Measurements from ENCODE around the gene CDKN2B-AS1. TPM values are rescaled to one million over a fixed set of nuclear protein-coding genes. Genes with fewer than 3 reads are reported as not detected.

CDKN2B-AS1 gene
- total RNA-seq, 6 experiments from 2014 or later = 0.61 to 1.5 (median 1.2) TPM

DNA sequence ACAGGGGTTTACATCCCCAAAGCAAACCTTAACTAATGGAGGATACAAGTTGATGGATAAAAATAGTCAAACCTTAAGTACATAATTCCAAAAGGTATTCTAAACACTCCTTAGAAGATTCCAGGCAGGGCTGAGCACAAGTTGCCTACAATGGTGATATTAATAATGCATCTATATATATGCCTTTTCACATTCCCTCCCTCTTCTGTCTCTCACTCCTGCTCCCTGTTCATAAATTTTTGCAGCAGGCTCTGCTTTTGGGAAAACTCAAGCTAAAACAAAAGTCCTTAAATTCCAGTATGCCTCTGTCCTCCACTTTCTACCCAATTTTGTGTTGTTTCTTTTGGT lies 153.9 kb downstream of the CDKN2B-AS1 start:
- DNase-seq = no peak
- TF ChIP-seq, protein P1, sequence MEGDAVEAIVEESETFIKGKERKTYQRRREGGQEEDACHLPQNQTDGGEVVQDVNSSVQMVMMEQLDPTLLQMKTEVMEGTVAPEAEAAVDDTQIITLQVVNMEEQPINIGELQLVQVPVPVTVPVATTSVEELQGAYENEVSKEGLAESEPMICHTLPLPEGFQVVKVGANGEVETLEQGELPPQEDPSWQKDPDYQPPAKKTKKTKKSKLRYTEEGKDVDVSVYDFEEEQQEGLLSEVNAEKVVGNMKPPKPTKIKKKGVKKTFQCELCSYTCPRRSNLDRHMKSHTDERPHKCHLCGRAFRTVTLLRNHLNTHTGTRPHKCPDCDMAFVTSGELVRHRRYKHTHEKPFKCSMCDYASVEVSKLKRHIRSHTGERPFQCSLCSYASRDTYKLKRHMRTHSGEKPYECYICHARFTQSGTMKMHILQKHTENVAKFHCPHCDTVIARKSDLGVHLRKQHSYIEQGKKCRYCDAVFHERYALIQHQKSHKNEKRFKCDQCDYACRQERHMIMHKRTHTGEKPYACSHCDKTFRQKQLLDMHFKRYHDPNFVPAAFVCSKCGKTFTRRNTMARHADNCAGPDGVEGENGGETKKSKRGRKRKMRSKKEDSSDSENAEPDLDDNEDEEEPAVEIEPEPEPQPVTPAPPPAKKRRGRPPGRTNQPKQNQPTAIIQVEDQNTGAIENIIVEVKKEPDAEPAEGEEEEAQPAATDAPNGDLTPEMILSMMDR (IDR thresholded peaks at IDR 0.05) = no peak
- Mint-ChIP-seq H3K9me3 (no peaks in the 10 kb centered on the region), H3K27me3 (ENCODE audit: insufficient read depth) (no peaks in the 10 kb centered on the region), H3K4me3 (no peak overlapping the region), H3K36me3 (ENCODE audit: low read depth) (no peaks in the 10 kb centered on the region), H3K27ac (0 out of 2 replicates have a peak overlapping the region, but pooled peaks have one; percentile 38), H3K4me1 (ENCODE audit: low read depth) (peaks cover 50% of the 10 kb centered on the region)

GRCh38 chr9:22148876-22149637 lies 154.5 kb downstream of the CDKN2B-AS1 start:
- Mint-ChIP-seq H3K27me3 (ENCODE audit: insufficient read depth) (no peaks in the 10 kb centered on the region), H3K4me1 (ENCODE audit: low read depth) (peaks cover 47% of the 10 kb centered on the region), H3K4me3 (no peak overlapping the region)

DNA sequence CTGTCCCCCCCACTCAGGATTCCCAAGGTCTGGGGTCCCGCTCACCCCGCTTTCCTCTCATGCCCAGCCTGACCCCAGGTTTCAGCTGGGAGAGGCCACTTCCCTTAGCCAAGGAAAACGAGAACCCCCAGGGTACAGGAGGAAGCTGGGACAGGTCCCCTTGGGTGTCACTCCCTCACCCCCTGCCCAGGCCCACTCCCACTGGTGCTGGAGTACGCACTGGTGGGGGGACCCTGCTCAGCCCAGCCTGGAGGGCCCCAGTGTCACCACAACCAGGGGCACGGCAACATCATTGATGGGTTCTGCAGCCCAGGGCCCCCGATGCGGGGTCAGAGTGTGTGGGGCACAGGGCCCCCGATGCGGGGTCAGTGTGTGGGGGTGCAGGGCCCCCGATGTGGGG lies 159.5 kb downstream of the CDKN2B-AS1 start:
- H3K4me1 Mint-ChIP-seq (ENCODE audit: low read depth) = peaks cover 46% of the 10 kb centered on the region
- no peaks in the 10 kb centered on the region for H3K27me3 Mint-ChIP-seq (ENCODE audit: insufficient read depth)
- H3K4me3 Mint-ChIP-seq = no peak overlapping the region
- no peak overlapping the region for H3K27ac Mint-ChIP-seq
- TF ChIP-seq, protein P1 (IDR thresholded peaks at IDR 0.05) = no peak
- no peak for DNase-seq
- no peaks in the 10 kb centered on the region for H3K9me3 Mint-ChIP-seq
- no peaks in the 10 kb centered on the region for H3K36me3 Mint-ChIP-seq (ENCODE audit: low read depth)

More at GRCh38 chr9:22148876-22149637, 154.5 kb downstream of the CDKN2B-AS1 start:
- H3K36me3 Mint-ChIP-seq (ENCODE audit: low read depth) = no peaks in the 10 kb centered on the region
- no peaks in the 10 kb centered on the region for H3K9me3 Mint-ChIP-seq
- DNase-seq = no peak
- TF ChIP-seq, protein P1 (IDR thresholded peaks at IDR 0.05) = no peak
- H3K27ac Mint-ChIP-seq = no peak overlapping the region

GRCh38 chr9:22156586-22156985 lies 162.0 kb downstream of the CDKN2B-AS1 start:
- DNase-seq = no peak
- no peaks in the 10 kb centered on the region for H3K36me3 Mint-ChIP-seq (ENCODE audit: low read depth)
- H3K27ac Mint-ChIP-seq = no peak overlapping the region
- peaks cover 52% of the 10 kb centered on the region for H3K4me1 Mint-ChIP-seq (ENCODE audit: low read depth)
- H3K4me3 Mint-ChIP-seq = no peak overlapping the region
- TF ChIP-seq, protein P1 (IDR thresholded peaks at IDR 0.05) = no peak
- H3K9me3 Mint-ChIP-seq = no peaks in the 10 kb centered on the region
- no peaks in the 10 kb centered on the region for H3K27me3 Mint-ChIP-seq (ENCODE audit: insufficient read depth)

GRCh38 chr9:22157276-22157675 lies 162.7 kb downstream of the CDKN2B-AS1 start:
- Mint-ChIP-seq H3K9me3 (no peaks in the 10 kb centered on the region), H3K36me3 (ENCODE audit: low read depth) (no peaks in the 10 kb centered on the region), H3K27ac (no peak overlapping the region), H3K4me3 (no peak overlapping the region), H3K27me3 (ENCODE audit: insufficient read depth) (no peaks in the 10 kb centered on the region), H3K4me1 (ENCODE audit: low read depth) (peaks cover 52% of the 10 kb centered on the region)
- no peak for DNase-seq
- TF ChIP-seq, protein P1 (IDR thresholded peaks at IDR 0.05) = no peak

All from HFFc6 (cell line).